Liver (tissue), 9 donors: Measurements from ENCODE around the gene TEX19. TPM values are rescaled to one million over a fixed set of nuclear protein-coding genes. Genes with fewer than 3 reads are reported as not detected.

Source experiments
- DNase-seq: peaks from one replicate; pipeline ENCODE4 v3.0.0-alpha.2; 2017; ENCODE audit warnings: low spot score
- H3K27ac ChIP-seq, 2 donors: one replicate each; pipeline ENCODE4 v1.7.0; 2013; ENCODE audit warnings: inconsistent platforms in 2 of 2, low read length in 2 of 2, control low read depth in 1 of 2, low read depth in 1 of 2, mild to moderate bottlenecking in 1 of 2
- H3K27me3 ChIP-seq, 4 donors: one replicate each; pipeline versions ENCODE4 v1.6.1 to v1.7.0; 2013; ENCODE audit warnings: low read length in 3 of 4, inconsistent platforms in 1 of 4, mild to moderate bottlenecking in 1 of 4, moderate library complexity in 1 of 4; ENCODE audit not compliant: control insufficient read depth in 4 of 4, insufficient read depth in 4 of 4
- H3K36me3 ChIP-seq, 4 donors: one replicate each; pipeline versions ENCODE4 v1.6.1 to v1.7.0; 2013; ENCODE audit warnings: low read length in 3 of 4, mild to moderate bottlenecking in 3 of 4, low read depth in 1 of 4, moderate library complexity in 1 of 4; ENCODE audit not compliant: control insufficient read depth in 4 of 4, insufficient read depth in 3 of 4
- H3K4me1 ChIP-seq, 4 donors: one replicate each; pipeline versions ENCODE4 v1.6.1 to v1.7.0; 2013; ENCODE audit warnings: low read length in 3 of 4, mild to moderate bottlenecking in 3 of 4, moderate library complexity in 1 of 4; ENCODE audit not compliant: control insufficient read depth in 4 of 4, insufficient read depth in 4 of 4
- H3K4me3 ChIP-seq, 3 donors: one replicate each; pipeline versions ENCODE4 v1.6.1 to v1.7.0; 2013; ENCODE audit warnings: low read length in 3 of 3, control low read depth in 1 of 3, low read depth in 1 of 3, mild to moderate bottlenecking in 1 of 3
- H3K9ac ChIP-seq, 2 donors: one replicate each; pipeline ENCODE4 v1.7.0; 2013; ENCODE audit warnings: low read length in 2 of 2, mild to moderate bottlenecking in 2 of 2, moderate library complexity in 2 of 2, control low read depth in 1 of 2, low read depth in 1 of 2
- H3K9me3 ChIP-seq, 4 donors: one replicate each; pipeline versions ENCODE4 v1.6.1 to v1.7.0; 2013; ENCODE audit warnings: low read length in 3 of 4; ENCODE audit not compliant: control insufficient read depth in 4 of 4
- EGR1 ChIP-seq, 2 donors: IDR thresholded peaks; 2 replicates each; pipeline ENCODE4 v1.6.1; 2016 to 2018; ENCODE audit warnings: antibody characterized with exemption in 2 of 2, low read depth in 2 of 2
- FOXA1 ChIP-seq: IDR thresholded peaks from 2 replicates; pipeline ENCODE4 v1.6.1; 2016; ENCODE audit warnings: antibody characterized with exemption
- FOXA2 ChIP-seq: IDR thresholded peaks from 2 replicates; pipeline ENCODE4 v1.6.1; 2016; ENCODE audit warnings: antibody characterized with exemption
- GABPA ChIP-seq, 2 donors: IDR thresholded peaks in 1 of 2; conservative IDR thresholded peaks in 1 of 2; 2 replicates each; pipeline ENCODE4 v1.6.1; 2016; ENCODE audit warnings: antibody characterized with exemption in 2 of 2, mild to moderate bottlenecking in 1 of 2, moderate library complexity in 1 of 2
- HNF4A ChIP-seq, 2 donors: conservative IDR thresholded peaks; 2 replicates each; pipeline ENCODE4 v1.6.1; 2016; ENCODE audit warnings: antibody characterized with exemption in 2 of 2, mild to moderate bottlenecking in 2 of 2
- HNF4G ChIP-seq: IDR thresholded peaks from 2 replicates; pipeline ENCODE4 v1.6.1; 2016; ENCODE audit warnings: antibody characterized with exemption
- JUND ChIP-seq, 2 donors: IDR thresholded peaks; 2 replicates each; pipeline ENCODE4 v1.6.1; 2016; ENCODE audit warnings: antibody characterized with exemption in 2 of 2
- NR2F2 ChIP-seq: IDR thresholded peaks from 2 replicates; pipeline ENCODE4 v1.6.1; 2016; ENCODE audit warnings: antibody characterized with exemption
- RAD21 ChIP-seq, 2 donors: IDR thresholded peaks; 2 replicates each; pipeline ENCODE4 v1.6.1; 2016; ENCODE audit warnings: antibody characterized with exemption in 2 of 2, mild to moderate bottlenecking in 2 of 2
- RXRA ChIP-seq, 2 donors: IDR thresholded peaks; 2 replicates each; pipeline ENCODE4 v1.6.1; 2017 to 2018; ENCODE audit warnings: antibody characterized with exemption in 2 of 2, mild to moderate bottlenecking in 1 of 2
- SP1 ChIP-seq: IDR thresholded peaks from 2 replicates; pipeline ENCODE4 v1.6.1; 2018; ENCODE audit warnings: antibody characterized with exemption, mild to moderate bottlenecking
- TAF1 ChIP-seq: conservative IDR thresholded peaks from 2 replicates; pipeline ENCODE4 v1.6.1; 2016; ENCODE audit warnings: antibody characterized with exemption, mild to moderate bottlenecking
- YY1 ChIP-seq: IDR thresholded peaks from 2 replicates; pipeline ENCODE4 v1.6.1; 2016; ENCODE audit warnings: antibody characterized with exemption, mild to moderate bottlenecking
- WGBS: extraction: QIAGEN DNeasy Blood & Tissue Kit; methylation state at CpG from one replicate; pipeline ENCODE4 v1.1.7; 2013; 5-methylcytosine and 5-hydroxymethylcytosine counted together
- polyA plus RNA-seq, 2 donors: library from polyadenylated mRNA; stranded (reverse) in 1 of 2; unstranded in 1 of 2; fragments of 200-250 nt in 1 of 2; fragments of >200 nt in 1 of 2; fragmentation: Nextera tagmentation in 1 of 2; extraction: Ambion mirVana in 1 of 2; gene quantifications; one replicate each; pipeline versions ENCODE4 v1.2.1 to v1.2.3, GENCODE V29; 2013 to 2015
- total RNA-seq, 2 donors: library from RNA; depleted of rRNA; stranded (reverse); fragments of >200 nt; gene quantifications; one replicate each; pipeline ENCODE4 v1.2.3, GENCODE V29; 2014
- TF ChIP-seq, protein P1 (sequence below): IDR thresholded peaks from 2 replicates; pipeline ENCODE4 v1.6.1; 2016; ENCODE audit warnings: antibody characterized with exemption, mild to moderate bottlenecking
- TF ChIP-seq, protein P2 (sequence below): IDR thresholded peaks from 2 replicates; pipeline ENCODE4 v1.6.1; 2016; ENCODE audit warnings: antibody characterized with exemption
- TF ChIP-seq, protein P3 (sequence below): IDR thresholded peaks from 2 replicates; pipeline ENCODE4 v1.6.1; 2016; ENCODE audit warnings: antibody characterized with exemption
- TF ChIP-seq, protein P4 (sequence below): IDR thresholded peaks from 2 replicates; pipeline ENCODE4 v1.6.1; 2016; ENCODE audit warnings: antibody characterized with exemption
- TF ChIP-seq, protein P5 (sequence below): fragments of 150-350 bp; IDR thresholded peaks from 2 replicates; pipeline ENCODE4 v1.5.1; 2017; ENCODE audit warnings: improper control_type of control experiment, low read depth, low read length; ENCODE audit not compliant: missing input control
- donor health status: healthy.
- donor health status: healthy.
- donor health status: healthy.
- donor health status: healthy.
- donor health status: healthy.

The TEX19 gene
- total and polyA plus RNA-seq, 4 donors: 0.14 TPM; not detected in 3

DNA sequence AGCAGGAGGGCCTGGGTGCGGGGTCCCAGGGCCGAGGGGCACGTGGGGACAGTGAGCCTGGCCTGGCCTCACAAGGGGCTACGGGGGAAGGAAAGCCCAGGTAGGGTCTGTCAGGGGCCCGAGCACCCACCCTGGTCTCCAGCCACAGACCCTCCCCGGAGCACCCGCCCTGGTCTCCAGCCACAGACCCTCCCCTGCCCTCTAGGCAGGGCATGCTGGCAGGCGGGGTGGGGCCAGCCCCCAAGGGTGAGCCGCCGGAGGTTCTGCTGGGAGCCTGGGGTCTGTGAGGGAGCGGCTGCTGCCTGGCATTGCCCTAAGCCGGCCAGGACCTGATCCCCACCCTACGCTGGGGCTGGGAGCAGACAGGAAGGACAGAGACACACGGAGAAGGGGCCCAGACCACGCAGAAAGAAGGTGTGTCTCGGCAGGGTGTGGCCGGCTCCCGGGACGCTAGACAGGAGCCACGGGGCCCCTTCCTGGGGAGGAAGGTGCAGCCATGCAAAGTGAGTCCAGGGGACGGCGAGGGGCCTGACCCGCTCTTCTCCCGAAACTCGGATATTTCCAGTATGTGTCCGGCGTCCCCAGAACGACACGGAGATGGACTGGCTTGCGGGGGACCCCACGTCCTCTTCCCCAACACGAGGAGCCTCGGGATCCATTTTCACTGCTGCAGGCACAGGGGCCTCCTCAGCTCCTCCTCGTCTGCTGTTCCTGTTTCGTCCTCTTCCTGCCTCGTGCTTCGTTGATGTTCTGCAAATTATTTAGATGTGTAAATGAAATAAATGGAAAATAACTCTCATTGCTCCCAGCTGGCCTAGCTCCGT lies 28.0 kb downstream of the TEX19 start:
- Histone ChIP-seq H3K9ac (no peak overlapping the region), H3K36me3 (peaks cover 0 to 5% (median 1%) of the 10 kb centered on the region in 4 donors), H3K4me3 (no peak overlapping the region), H3K9me3 (no peaks in the 10 kb centered on the region), H3K27me3 (no peaks in the 10 kb centered on the region), H3K27ac (no peak overlapping the region), H3K4me1 (peaks cover 18 to 24% (median 21%) of the 10 kb centered on the region in 4 donors)
- no peak for DNase-seq
- TF ChIP-seq, protein P1, sequence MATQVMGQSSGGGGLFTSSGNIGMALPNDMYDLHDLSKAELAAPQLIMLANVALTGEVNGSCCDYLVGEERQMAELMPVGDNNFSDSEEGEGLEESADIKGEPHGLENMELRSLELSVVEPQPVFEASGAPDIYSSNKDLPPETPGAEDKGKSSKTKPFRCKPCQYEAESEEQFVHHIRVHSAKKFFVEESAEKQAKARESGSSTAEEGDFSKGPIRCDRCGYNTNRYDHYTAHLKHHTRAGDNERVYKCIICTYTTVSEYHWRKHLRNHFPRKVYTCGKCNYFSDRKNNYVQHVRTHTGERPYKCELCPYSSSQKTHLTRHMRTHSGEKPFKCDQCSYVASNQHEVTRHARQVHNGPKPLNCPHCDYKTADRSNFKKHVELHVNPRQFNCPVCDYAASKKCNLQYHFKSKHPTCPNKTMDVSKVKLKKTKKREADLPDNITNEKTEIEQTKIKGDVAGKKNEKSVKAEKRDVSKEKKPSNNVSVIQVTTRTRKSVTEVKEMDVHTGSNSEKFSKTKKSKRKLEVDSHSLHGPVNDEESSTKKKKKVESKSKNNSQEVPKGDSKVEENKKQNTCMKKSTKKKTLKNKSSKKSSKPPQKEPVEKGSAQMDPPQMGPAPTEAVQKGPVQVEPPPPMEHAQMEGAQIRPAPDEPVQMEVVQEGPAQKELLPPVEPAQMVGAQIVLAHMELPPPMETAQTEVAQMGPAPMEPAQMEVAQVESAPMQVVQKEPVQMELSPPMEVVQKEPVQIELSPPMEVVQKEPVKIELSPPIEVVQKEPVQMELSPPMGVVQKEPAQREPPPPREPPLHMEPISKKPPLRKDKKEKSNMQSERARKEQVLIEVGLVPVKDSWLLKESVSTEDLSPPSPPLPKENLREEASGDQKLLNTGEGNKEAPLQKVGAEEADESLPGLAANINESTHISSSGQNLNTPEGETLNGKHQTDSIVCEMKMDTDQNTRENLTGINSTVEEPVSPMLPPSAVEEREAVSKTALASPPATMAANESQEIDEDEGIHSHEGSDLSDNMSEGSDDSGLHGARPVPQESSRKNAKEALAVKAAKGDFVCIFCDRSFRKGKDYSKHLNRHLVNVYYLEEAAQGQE: no peak
- TF ChIP-seq GABPA (IDR thresholded peaks at IDR 0.05 in 1 of 2, conservative IDR thresholded peaks at IDR 0.05 in 1 of 2): no peak
- TF ChIP-seq JUND (IDR thresholded peaks at IDR 0.05): no peak
- TF ChIP-seq, protein P2, sequence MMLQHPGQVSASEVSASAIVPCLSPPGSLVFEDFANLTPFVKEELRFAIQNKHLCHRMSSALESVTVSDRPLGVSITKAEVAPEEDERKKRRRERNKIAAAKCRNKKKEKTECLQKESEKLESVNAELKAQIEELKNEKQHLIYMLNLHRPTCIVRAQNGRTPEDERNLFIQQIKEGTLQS: no peak
- TF ChIP-seq FOXA1: no peak
- TF ChIP-seq NR2F2: no peak
- no peak for TF ChIP-seq YY1
- no peak for TF ChIP-seq RXRA (IDR thresholded peaks at IDR 0.05)
- no peak for TF ChIP-seq HNF4G
- TF ChIP-seq, protein P3, sequence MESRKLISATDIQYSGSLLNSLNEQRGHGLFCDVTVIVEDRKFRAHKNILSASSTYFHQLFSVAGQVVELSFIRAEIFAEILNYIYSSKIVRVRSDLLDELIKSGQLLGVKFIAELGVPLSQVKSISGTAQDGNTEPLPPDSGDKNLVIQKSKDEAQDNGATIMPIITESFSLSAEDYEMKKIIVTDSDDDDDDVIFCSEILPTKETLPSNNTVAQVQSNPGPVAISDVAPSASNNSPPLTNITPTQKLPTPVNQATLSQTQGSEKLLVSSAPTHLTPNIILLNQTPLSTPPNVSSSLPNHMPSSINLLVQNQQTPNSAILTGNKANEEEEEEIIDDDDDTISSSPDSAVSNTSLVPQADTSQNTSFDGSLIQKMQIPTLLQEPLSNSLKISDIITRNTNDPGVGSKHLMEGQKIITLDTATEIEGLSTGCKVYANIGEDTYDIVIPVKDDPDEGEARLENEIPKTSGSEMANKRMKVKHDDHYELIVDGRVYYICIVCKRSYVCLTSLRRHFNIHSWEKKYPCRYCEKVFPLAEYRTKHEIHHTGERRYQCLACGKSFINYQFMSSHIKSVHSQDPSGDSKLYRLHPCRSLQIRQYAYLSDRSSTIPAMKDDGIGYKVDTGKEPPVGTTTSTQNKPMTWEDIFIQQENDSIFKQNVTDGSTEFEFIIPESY: no peak
- no peak for TF ChIP-seq SP1
- no peak for TF ChIP-seq TAF1
- no peak for TF ChIP-seq EGR1 (IDR thresholded peaks at IDR 0.05; ENCODE audit: low read depth in 2 of 2)
- TF ChIP-seq, protein P4, sequence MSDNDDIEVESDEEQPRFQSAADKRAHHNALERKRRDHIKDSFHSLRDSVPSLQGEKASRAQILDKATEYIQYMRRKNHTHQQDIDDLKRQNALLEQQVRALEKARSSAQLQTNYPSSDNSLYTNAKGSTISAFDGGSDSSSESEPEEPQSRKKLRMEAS: no peak
- no peak for TF ChIP-seq HNF4A (conservative IDR thresholded peaks at IDR 0.05)
- TF ChIP-seq, protein P5, sequence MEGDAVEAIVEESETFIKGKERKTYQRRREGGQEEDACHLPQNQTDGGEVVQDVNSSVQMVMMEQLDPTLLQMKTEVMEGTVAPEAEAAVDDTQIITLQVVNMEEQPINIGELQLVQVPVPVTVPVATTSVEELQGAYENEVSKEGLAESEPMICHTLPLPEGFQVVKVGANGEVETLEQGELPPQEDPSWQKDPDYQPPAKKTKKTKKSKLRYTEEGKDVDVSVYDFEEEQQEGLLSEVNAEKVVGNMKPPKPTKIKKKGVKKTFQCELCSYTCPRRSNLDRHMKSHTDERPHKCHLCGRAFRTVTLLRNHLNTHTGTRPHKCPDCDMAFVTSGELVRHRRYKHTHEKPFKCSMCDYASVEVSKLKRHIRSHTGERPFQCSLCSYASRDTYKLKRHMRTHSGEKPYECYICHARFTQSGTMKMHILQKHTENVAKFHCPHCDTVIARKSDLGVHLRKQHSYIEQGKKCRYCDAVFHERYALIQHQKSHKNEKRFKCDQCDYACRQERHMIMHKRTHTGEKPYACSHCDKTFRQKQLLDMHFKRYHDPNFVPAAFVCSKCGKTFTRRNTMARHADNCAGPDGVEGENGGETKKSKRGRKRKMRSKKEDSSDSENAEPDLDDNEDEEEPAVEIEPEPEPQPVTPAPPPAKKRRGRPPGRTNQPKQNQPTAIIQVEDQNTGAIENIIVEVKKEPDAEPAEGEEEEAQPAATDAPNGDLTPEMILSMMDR: no peak
- no peak for TF ChIP-seq FOXA2
- TF ChIP-seq RAD21 (IDR thresholded peaks at IDR 0.05): no peak
- 74% methylated on average over 38 of the region's 38 CpGs for WGBS
